HEK293 (cell line): ENCODE results near the gene FYB1.
"Not testable (repeated sequence)": the region's sequence is repeated elsewhere in the genome, so short reads cannot be mapped to it uniquely, and the experiment has no call there.

Source experiments
- CTCF ChIA-PET: fragments of 350-600 bp; formaldehyde crosslinking; extraction: SDS; loops from one replicate; lab custom pipeline; 2021; ENCODE audit warnings: antibody characterized with exemption; lab: Yijun Ruan, JAX
- POLR2A ChIA-PET: fragments of 300-600 bp; formaldehyde crosslinking; extraction: SDS; loops from one replicate; lab custom pipeline; 2020; ENCODE audit warnings: antibody characterized with exemption, inconsistent platforms; lab: Yijun Ruan, JAX
- H3K27ac ChIP-seq: fragments of 200-500 bp; sonication (Bioruptor generic); 2 replicates; pipeline ENCODE4 v1.5.1; 2014; ENCODE audit warnings: low read depth, low read length, control low read depth, inconsistent platforms; ENCODE audit errors: extremely low read depth
- H3K36me3 ChIP-seq, 2 experiments: fragments of 200-500 bp in 1 of 2; sonication (Bioruptor generic) in 1 of 2; 1 replicate in 1 of 2; 2 replicates in 1 of 2; pipeline ENCODE4 v1.5.1; 2014 to 2017; ENCODE audit warnings: inconsistent platforms in 2 of 2, low read length in 2 of 2; ENCODE audit not compliant: control insufficient read depth in 2 of 2, insufficient read depth in 1 of 2
- H3K4me1 ChIP-seq: fragments of 200-500 bp; sonication (Bioruptor generic); 2 replicates; pipeline ENCODE4 v1.5.1; 2014; ENCODE audit warnings: mild to moderate bottlenecking, low read length, inconsistent platforms; ENCODE audit not compliant: control insufficient read depth, insufficient read depth
- H3K4me3 ChIP-seq: 2 replicates; pipeline ENCODE4 v1.5.1; 2011; ENCODE audit warnings: low read depth, mild to moderate bottlenecking, control low read depth, low read length, moderate library complexity
- H3K9me3 ChIP-seq: fragments of 200-500 bp; sonication (Bioruptor generic); 2 replicates; pipeline ENCODE4 v1.5.1; 2014; ENCODE audit warnings: low read depth, low read length, inconsistent platforms; ENCODE audit not compliant: control insufficient read depth, insufficient read depth
- HOXC10 ChIP-seq: sonication (generic); formaldehyde crosslinking; IDR thresholded peaks from 2 replicates; pipeline ENCODE4 v1.8.1; 2023; ENCODE audit warnings: mild to moderate bottlenecking, missing genetic modification reagents
- KLF16 ChIP-seq: fragments of 450-650 bp; formaldehyde crosslinking; IDR thresholded peaks from 2 replicates; pipeline ENCODE4 v1.5.1; 2017; ENCODE audit warnings: missing biosample characterization, missing genetic modification characterization
- MYNN ChIP-seq: fragments of 450-650 bp; formaldehyde crosslinking; IDR thresholded peaks from 2 replicates; pipeline ENCODE4 v1.5.1; 2016; ENCODE audit warnings: missing biosample characterization, missing genetic modification characterization, borderline replicate concordance
- PRDM2 ChIP-seq: fragments of 450-650 bp; formaldehyde crosslinking; IDR thresholded peaks from 2 replicates; pipeline ENCODE4 v1.5.1; 2016; ENCODE audit warnings: missing biosample characterization, missing genetic modification characterization, borderline replicate concordance
- SP3 ChIP-seq: fragments of 450-650 bp; formaldehyde crosslinking; IDR thresholded peaks from 2 replicates; pipeline ENCODE4 v1.5.1; 2016; ENCODE audit warnings: missing biosample characterization, missing genetic modification characterization
- SP7 ChIP-seq: fragments of 450-650 bp; formaldehyde crosslinking; IDR thresholded peaks from 2 replicates; pipeline ENCODE4 v1.5.1; 2016; ENCODE audit warnings: missing biosample characterization, missing genetic modification characterization
- TCF7L2 ChIP-seq: IDR thresholded peaks from 2 replicates; pipeline ENCODE4 v1.6.1; 2011; ENCODE audit warnings: low read depth, mild to moderate bottlenecking, inconsistent platforms, low read length, moderate library complexity, borderline replicate concordance
- ZBTB1 ChIP-seq: fragments of 450-650 bp; formaldehyde crosslinking; IDR thresholded peaks from 2 replicates; pipeline ENCODE4 v1.5.1; 2016; ENCODE audit warnings: missing biosample characterization, missing genetic modification characterization
- ZBTB8A ChIP-seq: fragments of 450-650 bp; formaldehyde crosslinking; IDR thresholded peaks from 2 replicates; pipeline ENCODE4 v1.5.1; 2016; ENCODE audit warnings: missing biosample characterization, missing genetic modification characterization
- ZFP69B ChIP-seq: fragments of 450-650 bp; formaldehyde crosslinking; IDR thresholded peaks from 2 replicates; pipeline ENCODE4 v1.5.1; 2016; ENCODE audit warnings: missing biosample characterization, missing genetic modification characterization
- ZNF112 ChIP-seq: fragments of 450-650 bp; formaldehyde crosslinking; IDR thresholded peaks from 2 replicates; pipeline ENCODE4 v1.5.0; 2017; ENCODE audit warnings: missing biosample characterization, missing genetic modification characterization
- ZNF140 ChIP-seq: fragments of 450-650 bp; formaldehyde crosslinking; IDR thresholded peaks from 2 replicates; pipeline ENCODE4 v1.5.1; 2016; ENCODE audit warnings: missing biosample characterization, missing genetic modification characterization
- ZNF19 ChIP-seq: fragments of 450-650 bp; formaldehyde crosslinking; IDR thresholded peaks from 2 replicates; pipeline ENCODE4; 2016; ENCODE audit warnings: missing biosample characterization, missing genetic modification characterization, low read depth
- ZNF350 ChIP-seq: fragments of 450-650 bp; formaldehyde crosslinking; IDR thresholded peaks from 2 replicates; pipeline ENCODE4 v1.5.0; 2017; ENCODE audit warnings: missing biosample characterization, mild to moderate bottlenecking, missing genetic modification characterization
- ZNF394 ChIP-seq: fragments of 450-650 bp; formaldehyde crosslinking; IDR thresholded peaks from 2 replicates; pipeline ENCODE4 v1.5.1; 2016; ENCODE audit warnings: missing biosample characterization, missing genetic modification characterization, mild to moderate bottlenecking, moderate library complexity, borderline replicate concordance
- ZNF416 ChIP-seq: fragments of 450-650 bp; formaldehyde crosslinking; IDR thresholded peaks from 2 replicates; pipeline ENCODE4 v1.5.1; 2016; ENCODE audit warnings: missing biosample characterization, missing genetic modification characterization
- ZNF626 ChIP-seq: fragments of 450-650 bp; sonication (Bioruptor Pico); formaldehyde crosslinking; IDR thresholded peaks from 2 replicates; pipeline ENCODE4 v1.5.1; 2018; ENCODE audit warnings: missing biosample characterization, missing genetic modification characterization, inconsistent platforms
- ZNF645 ChIP-seq: fragments of 450-650 bp; formaldehyde crosslinking; IDR thresholded peaks from 2 replicates; pipeline ENCODE4; 2016; ENCODE audit warnings: missing biosample characterization, missing genetic modification characterization
- ZNF707 ChIP-seq: fragments of 450-650 bp; formaldehyde crosslinking; IDR thresholded peaks from 2 replicates; pipeline ENCODE4 v1.5.1; 2016; ENCODE audit warnings: missing biosample characterization, missing genetic modification characterization
- TF ChIP-seq, protein P1 (sequence below): fragments of 450-650 bp; IDR thresholded peaks from 2 replicates; pipeline ENCODE4 v1.5.1; 2018; ENCODE audit warnings: missing biosample characterization, mild to moderate bottlenecking, missing genetic modification characterization
- TF ChIP-seq, protein P2 (sequence below): fragments of 450-650 bp; formaldehyde crosslinking; IDR thresholded peaks from 2 replicates; pipeline ENCODE4 v1.5.1; 2016; ENCODE audit warnings: missing biosample characterization, missing genetic modification characterization, low read depth
- TF ChIP-seq, protein P3 (sequence below): fragments of 450-650 bp; formaldehyde crosslinking; IDR thresholded peaks from 2 replicates; pipeline ENCODE4 v1.5.1; 2016; ENCODE audit warnings: missing biosample characterization, missing genetic modification characterization

FYB1 gene

GRCh38 chr5:39224196-39224761 is 4.9 kb upstream of the FYB1 start (continued):
- TF ChIP-seq ZNF350 (tag by site-specific recombination) (no peak), KLF16 (tag by site-specific recombination) (no peak), ZNF416 (tag by site-specific recombination) (no peak), SP3 (tag by site-specific recombination) (no peak), HOXC10 (CRISPR knock-in tag) (no peak), ZBTB8A (tag by site-specific recombination) (no peak), ZNF19 (tag by site-specific recombination) (no peak), ZBTB1 (no peak), ZNF112 (tag by site-specific recombination) (no peak)
- TF ChIP-seq, protein P1, sequence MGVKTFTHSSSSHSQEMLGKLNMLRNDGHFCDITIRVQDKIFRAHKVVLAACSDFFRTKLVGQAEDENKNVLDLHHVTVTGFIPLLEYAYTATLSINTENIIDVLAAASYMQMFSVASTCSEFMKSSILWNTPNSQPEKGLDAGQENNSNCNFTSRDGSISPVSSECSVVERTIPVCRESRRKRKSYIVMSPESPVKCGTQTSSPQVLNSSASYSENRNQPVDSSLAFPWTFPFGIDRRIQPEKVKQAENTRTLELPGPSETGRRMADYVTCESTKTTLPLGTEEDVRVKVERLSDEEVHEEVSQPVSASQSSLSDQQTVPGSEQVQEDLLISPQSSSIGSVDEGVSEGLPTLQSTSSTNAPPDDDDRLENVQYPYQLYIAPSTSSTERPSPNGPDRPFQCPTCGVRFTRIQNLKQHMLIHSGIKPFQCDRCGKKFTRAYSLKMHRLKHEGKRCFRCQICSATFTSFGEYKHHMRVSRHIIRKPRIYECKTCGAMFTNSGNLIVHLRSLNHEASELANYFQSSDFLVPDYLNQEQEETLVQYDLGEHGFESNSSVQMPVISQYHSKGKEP (tag by site-specific recombination): no peak
- TF ChIP-seq, protein P2, sequence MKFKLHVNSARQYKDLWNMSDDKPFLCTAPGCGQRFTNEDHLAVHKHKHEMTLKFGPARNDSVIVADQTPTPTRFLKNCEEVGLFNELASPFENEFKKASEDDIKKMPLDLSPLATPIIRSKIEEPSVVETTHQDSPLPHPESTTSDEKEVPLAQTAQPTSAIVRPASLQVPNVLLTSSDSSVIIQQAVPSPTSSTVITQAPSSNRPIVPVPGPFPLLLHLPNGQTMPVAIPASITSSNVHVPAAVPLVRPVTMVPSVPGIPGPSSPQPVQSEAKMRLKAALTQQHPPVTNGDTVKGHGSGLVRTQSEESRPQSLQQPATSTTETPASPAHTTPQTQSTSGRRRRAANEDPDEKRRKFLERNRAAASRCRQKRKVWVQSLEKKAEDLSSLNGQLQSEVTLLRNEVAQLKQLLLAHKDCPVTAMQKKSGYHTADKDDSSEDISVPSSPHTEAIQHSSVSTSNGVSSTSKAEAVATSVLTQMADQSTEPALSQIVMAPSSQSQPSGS (tag by site-specific recombination): no peak

DNA sequence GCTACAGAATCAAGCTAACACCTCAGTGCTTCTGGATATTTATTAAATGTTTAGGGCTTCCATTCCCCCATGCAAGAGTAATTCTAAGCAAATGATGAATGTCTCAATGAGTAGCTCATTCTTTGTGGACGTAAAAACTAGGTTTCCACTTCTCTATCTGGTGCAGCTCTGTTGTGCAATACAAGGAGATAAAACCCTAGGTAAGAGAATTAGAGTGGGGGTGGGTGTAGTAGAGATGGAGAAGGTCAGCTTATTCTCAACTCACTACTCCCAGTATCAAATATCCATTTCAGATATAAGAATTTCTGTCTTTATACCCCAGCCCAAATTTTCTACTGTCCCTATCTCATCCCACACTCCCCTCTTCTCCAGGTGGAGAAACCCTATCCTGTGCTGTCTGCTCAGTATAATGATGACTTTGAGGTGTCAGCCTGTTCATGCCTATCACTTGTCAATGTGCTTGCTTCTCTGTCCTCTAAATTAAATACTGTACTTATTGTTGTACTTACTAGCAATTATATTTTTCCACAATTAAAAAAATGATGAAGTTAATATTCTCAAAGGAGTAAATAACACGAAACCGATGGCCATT is 4.3 kb upstream of the FYB1 start:
- H3K27ac ChIP-seq: no peak overlapping the region
- H3K4me1 ChIP-seq: no peaks in the 10 kb centered on the region
- no peak overlapping the region for H3K4me3 ChIP-seq
- POLR2A ChIA-PET: no interaction called here
- H3K9me3 ChIP-seq: no peaks in the 10 kb centered on the region
- no peaks in the 10 kb centered on the region for H3K36me3 ChIP-seq
- TF ChIP-seq SP7 (tag by site-specific recombination): no peak
- no peak for TF ChIP-seq TCF7L2
- TF ChIP-seq MYNN (tag by site-specific recombination): no peak
- TF ChIP-seq ZNF707: no peak
- TF ChIP-seq ZFP69B (tag by site-specific recombination): no peak
- TF ChIP-seq PRDM2 (tag by site-specific recombination): no peak
- TF ChIP-seq, protein P3, sequence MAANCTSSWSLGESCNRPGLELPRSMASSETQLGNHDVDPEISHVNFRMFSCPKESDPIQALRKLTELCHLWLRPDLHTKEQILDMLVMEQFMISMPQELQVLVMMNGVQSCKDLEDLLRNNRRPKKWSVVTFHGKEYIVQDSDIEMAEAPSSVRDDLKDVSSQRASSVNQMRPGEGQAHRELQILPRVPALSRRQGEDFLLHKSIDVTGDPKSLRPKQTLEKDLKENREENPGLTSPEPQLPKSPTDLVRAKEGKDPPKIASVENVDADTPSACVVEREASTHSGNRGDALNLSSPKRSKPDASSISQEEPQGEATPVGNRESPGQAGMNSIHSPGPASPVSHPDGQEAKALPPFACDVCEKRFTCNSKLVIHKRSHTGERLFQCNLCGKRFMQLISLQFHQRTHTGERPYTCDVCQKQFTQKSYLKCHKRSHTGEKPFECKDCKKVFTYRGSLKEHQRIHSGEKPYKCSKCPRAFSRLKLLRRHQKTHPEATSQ (tag by site-specific recombination): no peak
- no peak for TF ChIP-seq ZNF645 (tag by site-specific recombination)
- no peak for TF ChIP-seq ZNF394
- no peak for TF ChIP-seq ZNF140 (tag by site-specific recombination)
- TF ChIP-seq ZNF626: no peak
- TF ChIP-seq, all 188 proteins: peak for 0
- CTCF ChIA-PET: no interaction called here

DNA sequence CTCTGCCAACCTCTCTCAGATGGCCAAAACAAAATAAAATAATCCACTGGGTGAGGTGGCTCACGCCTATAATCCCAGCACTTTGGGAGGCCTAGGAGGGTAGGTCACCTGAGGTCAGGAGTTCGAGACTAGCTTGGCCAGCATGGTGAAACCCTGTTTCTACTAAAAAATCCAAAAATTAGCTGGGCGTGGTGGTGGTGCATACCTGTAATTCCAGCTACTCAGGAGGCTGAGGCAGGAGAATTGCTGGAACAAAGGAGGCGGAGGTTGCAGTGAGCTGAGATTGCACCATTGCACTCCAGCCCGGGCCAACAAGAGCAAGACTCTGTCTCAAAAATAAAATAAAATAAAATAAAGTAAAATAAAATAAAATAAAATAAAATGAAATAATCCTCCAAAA is 2.3 kb upstream of the FYB1 start:
- H3K27ac ChIP-seq, H3K36me3 ChIP-seq, H3K9me3 ChIP-seq, H3K4me1 ChIP-seq, POLR2A ChIA-PET, H3K4me3 ChIP-seq: not testable (repeated sequence)
- CTCF ChIA-PET: interaction anchor here (0.7 to 1.7 kb wide), 3 partner anchors 10 to 326 kb away, joined by 3 to 5 read pairs (median 3); no protein-coding TSS in a partner anchor
